HEK293 (cell line): ENCODE results near the gene NEO1.
A peak's percentile ranks its signal among the peaks of the same experiment; 100 is the strongest.

Experiments
- CTCF ChIA-PET: fragments of 350-600 bp; formaldehyde crosslinking; extraction: SDS; loops from one replicate; lab custom pipeline; 2021; ENCODE audit warnings: antibody characterized with exemption; lab: Yijun Ruan, JAX
- POLR2A ChIA-PET: fragments of 300-600 bp; formaldehyde crosslinking; extraction: SDS; loops from one replicate; lab custom pipeline; 2020; ENCODE audit warnings: antibody characterized with exemption, inconsistent platforms; lab: Yijun Ruan, JAX
- H3K27ac ChIP-seq: fragments of 200-500 bp; sonication (Bioruptor generic); 2 replicates; pipeline ENCODE4 v1.5.1; 2014; ENCODE audit warnings: low read depth, low read length, control low read depth, inconsistent platforms; ENCODE audit errors: extremely low read depth
- H3K36me3 ChIP-seq, 2 experiments: fragments of 200-500 bp in 1 of 2; sonication (Bioruptor generic) in 1 of 2; 1 replicate in 1 of 2; 2 replicates in 1 of 2; pipeline ENCODE4 v1.5.1; 2014 to 2017; ENCODE audit warnings: inconsistent platforms in 2 of 2, low read length in 2 of 2; ENCODE audit not compliant: control insufficient read depth in 2 of 2, insufficient read depth in 1 of 2
- H3K4me1 ChIP-seq: fragments of 200-500 bp; sonication (Bioruptor generic); 2 replicates; pipeline ENCODE4 v1.5.1; 2014; ENCODE audit warnings: mild to moderate bottlenecking, low read length, inconsistent platforms; ENCODE audit not compliant: control insufficient read depth, insufficient read depth
- H3K4me3 ChIP-seq: 2 replicates; pipeline ENCODE4 v1.5.1; 2011; ENCODE audit warnings: low read depth, mild to moderate bottlenecking, control low read depth, low read length, moderate library complexity
- H3K9me3 ChIP-seq: fragments of 200-500 bp; sonication (Bioruptor generic); 2 replicates; pipeline ENCODE4 v1.5.1; 2014; ENCODE audit warnings: low read depth, low read length, inconsistent platforms; ENCODE audit not compliant: control insufficient read depth, insufficient read depth
- BCL11A ChIP-seq: fragments of 450-650 bp; formaldehyde crosslinking; IDR thresholded peaks from 2 replicates; pipeline ENCODE4 v1.5.1; 2016; ENCODE audit warnings: low read depth, missing biosample characterization, missing genetic modification characterization
- FEZF1 ChIP-seq: fragments of 450-650 bp; formaldehyde crosslinking; IDR thresholded peaks from 2 replicates; pipeline ENCODE4 v1.5.1; 2016; ENCODE audit warnings: missing biosample characterization, missing genetic modification characterization
- GLI2 ChIP-seq: fragments of 450-650 bp; formaldehyde crosslinking; IDR thresholded peaks from 2 replicates; pipeline ENCODE4; 2017; ENCODE audit warnings: missing biosample characterization, missing genetic modification characterization, low read depth, borderline replicate concordance
- KLF17 ChIP-seq: fragments of 450-650 bp; formaldehyde crosslinking; IDR thresholded peaks from 2 replicates; pipeline ENCODE4 v1.5.1; 2016; ENCODE audit warnings: missing biosample characterization, missing genetic modification characterization
- MYNN ChIP-seq: fragments of 450-650 bp; formaldehyde crosslinking; IDR thresholded peaks from 2 replicates; pipeline ENCODE4 v1.5.1; 2016; ENCODE audit warnings: missing biosample characterization, missing genetic modification characterization, borderline replicate concordance
- MZF1 ChIP-seq: fragments of 450-650 bp; formaldehyde crosslinking; IDR thresholded peaks from 2 replicates; pipeline ENCODE4 v1.5.1; 2017; ENCODE audit warnings: missing biosample characterization, missing genetic modification characterization, borderline replicate concordance
- OSR2 ChIP-seq: fragments of 450-650 bp; formaldehyde crosslinking; IDR thresholded peaks from 2 replicates; pipeline ENCODE4 v1.5.1; 2016; ENCODE audit warnings: missing biosample characterization, missing genetic modification characterization
- PATZ1 ChIP-seq: fragments of 450-650 bp; formaldehyde crosslinking; IDR thresholded peaks from 2 replicates; pipeline ENCODE4 v1.5.1; 2016; ENCODE audit warnings: missing biosample characterization, missing genetic modification characterization
- WT1 ChIP-seq: fragments of 450-650 bp; formaldehyde crosslinking; IDR thresholded peaks from 2 replicates; pipeline ENCODE4 v1.5.1; 2016; ENCODE audit warnings: missing biosample characterization, missing genetic modification characterization
- ZBTB17 ChIP-seq: fragments of 450-650 bp; formaldehyde crosslinking; IDR thresholded peaks from 2 replicates; pipeline ENCODE4 v1.5.1; 2016; ENCODE audit warnings: missing biosample characterization, missing genetic modification characterization
- ZBTB48 ChIP-seq: fragments of 450-650 bp; formaldehyde crosslinking; IDR thresholded peaks from 2 replicates; pipeline ENCODE4 v1.5.1; 2016; ENCODE audit warnings: missing biosample characterization, missing genetic modification characterization
- ZEB2 ChIP-seq: fragments of 450-650 bp; formaldehyde crosslinking; IDR thresholded peaks from 2 replicates; pipeline ENCODE4 v1.5.1; 2016; ENCODE audit warnings: missing biosample characterization, missing genetic modification characterization
- ZNF155 ChIP-seq: fragments of 450-650 bp; formaldehyde crosslinking; IDR thresholded peaks from 2 replicates; pipeline ENCODE4 v1.5.1; 2016; ENCODE audit warnings: missing biosample characterization, missing genetic modification characterization
- ZNF23 ChIP-seq: fragments of 450-650 bp; formaldehyde crosslinking; IDR thresholded peaks from 2 replicates; pipeline ENCODE4 v1.5.1; 2016; ENCODE audit warnings: missing biosample characterization, missing genetic modification characterization, borderline replicate concordance
- ZNF24 ChIP-seq: fragments of 450-650 bp; formaldehyde crosslinking; IDR thresholded peaks from 2 replicates; pipeline ENCODE4 v1.5.1; 2016; ENCODE audit warnings: missing biosample characterization, missing genetic modification characterization
- ZNF555 ChIP-seq: fragments of 450-650 bp; formaldehyde crosslinking; conservative IDR thresholded peaks from 2 replicates; pipeline ENCODE4 v1.5.1; 2017; ENCODE audit warnings: missing biosample characterization, mild to moderate bottlenecking, missing genetic modification characterization, inconsistent platforms
- ZNF558 ChIP-seq: fragments of 450-650 bp; formaldehyde crosslinking; IDR thresholded peaks from 2 replicates; pipeline ENCODE4 v1.5.1; 2016; ENCODE audit warnings: missing biosample characterization, missing genetic modification characterization
- ZNF585B ChIP-seq: fragments of 450-650 bp; formaldehyde crosslinking; IDR thresholded peaks from 2 replicates; pipeline ENCODE4 v1.5.1; 2016; ENCODE audit warnings: missing biosample characterization, missing genetic modification characterization
- ZNF600 ChIP-seq: fragments of 450-650 bp; formaldehyde crosslinking; IDR thresholded peaks from 2 replicates; pipeline ENCODE4 v1.5.1; 2016; ENCODE audit warnings: missing biosample characterization, missing genetic modification characterization
- ZNF629 ChIP-seq: fragments of 450-650 bp; formaldehyde crosslinking; IDR thresholded peaks from 2 replicates; pipeline ENCODE4 v1.5.1; 2017; ENCODE audit warnings: missing biosample characterization, missing genetic modification characterization
- ZNF677 ChIP-seq: fragments of 450-650 bp; IDR thresholded peaks from 2 replicates; pipeline ENCODE4 v1.5.0; 2018; ENCODE audit warnings: missing biosample characterization, mild to moderate bottlenecking, missing genetic modification characterization, moderate library complexity
- ZNF777 ChIP-seq: fragments of 450-650 bp; formaldehyde crosslinking; IDR thresholded peaks from 2 replicates; pipeline ENCODE4 v1.5.1; 2017; ENCODE audit warnings: missing biosample characterization, missing genetic modification characterization, borderline replicate concordance
- ZNF785 ChIP-seq: fragments of 450-650 bp; formaldehyde crosslinking; IDR thresholded peaks from 2 replicates; pipeline ENCODE4 v1.5.1; 2016; ENCODE audit warnings: missing biosample characterization, missing genetic modification characterization
- TF ChIP-seq, protein P1 (sequence below): fragments of 450-650 bp; formaldehyde crosslinking; IDR thresholded peaks from 2 replicates; pipeline ENCODE4 v1.5.1; 2017; ENCODE audit warnings: missing biosample characterization, missing genetic modification characterization
- TF ChIP-seq, protein P2 (sequence below): fragments of 450-650 bp; formaldehyde crosslinking; IDR thresholded peaks from 2 replicates; pipeline ENCODE4 v1.5.1; 2016; ENCODE audit warnings: missing biosample characterization, missing genetic modification characterization, low read depth

NEO1 gene

GRCh38 chr15:73069109-73069508 lies 16.8 kb downstream of the NEO1 start:
- no peak for TF ChIP-seq WT1 (tag by site-specific recombination)
- TF ChIP-seq ZNF785 (tag by site-specific recombination): no peak
- no peak for TF ChIP-seq ZBTB17 (tag by site-specific recombination)
- no peak for TF ChIP-seq ZBTB48
- no peak for TF ChIP-seq ZNF677 (tag by site-specific recombination)
- no peak for TF ChIP-seq ZNF155 (tag by site-specific recombination)
- peaks cover 7% of the 10 kb centered on the region; the same call in 1 of the 2 replicates for H3K4me1 ChIP-seq
- H3K27ac ChIP-seq: no peak overlapping the region
- ChIA-PET POLR2A (no interaction called here), CTCF (interaction anchor here (0.6 to 0.8 kb wide), 4 partner anchors 9 to 552 kb away, joined by 3 to 6 read pairs (median 4); no protein-coding TSS in a partner anchor)
- H3K9me3 ChIP-seq: no peaks in the 10 kb centered on the region
- no peak overlapping the region for H3K4me3 ChIP-seq
- no peaks in the 10 kb centered on the region for H3K36me3 ChIP-seq

DNA sequence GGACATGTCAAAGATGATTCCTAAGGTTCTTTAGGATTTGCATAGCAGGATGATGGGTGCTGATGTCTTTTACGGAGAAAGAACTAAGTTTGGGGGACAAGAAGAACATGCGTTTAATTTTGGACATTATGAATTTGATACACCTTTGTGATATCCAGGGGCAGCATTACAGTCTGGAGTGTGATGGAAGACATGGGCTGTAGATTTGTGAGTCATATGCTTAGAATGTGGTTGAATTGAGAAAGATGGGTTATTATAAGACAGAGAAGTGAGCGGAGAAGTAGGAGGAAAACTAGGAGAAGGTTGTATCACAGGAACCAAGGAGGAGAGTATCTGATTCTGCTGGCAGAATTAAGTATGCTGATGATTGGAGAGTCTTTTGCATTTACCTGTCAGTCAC lies 20.6 kb downstream of the NEO1 start:
- CTCF ChIA-PET: interaction anchor here (1.8 kb wide), 1 partner anchor 20 kb away, joined by 6 read pairs; no protein-coding TSS in a partner anchor
- H3K36me3 ChIP-seq: no peaks in the 10 kb centered on the region
- H3K9me3 ChIP-seq: no peaks in the 10 kb centered on the region
- peaks cover 23% of the 10 kb centered on the region for H3K4me1 ChIP-seq
- H3K4me3 ChIP-seq: no peak overlapping the region
- TF ChIP-seq ZNF558 (tag by site-specific recombination) (peak; percentile 69; the same call in 1 of the 2 replicates), ZNF777 (tag by site-specific recombination) (no peak), ZNF600 (tag by site-specific recombination) (peak; percentile 97)
- TF ChIP-seq, all 188 proteins: peak for 2
- POLR2A ChIA-PET: no interaction called here
- no peak overlapping the region; the same call in 1 of the 2 replicates for H3K27ac ChIP-seq

DNA sequence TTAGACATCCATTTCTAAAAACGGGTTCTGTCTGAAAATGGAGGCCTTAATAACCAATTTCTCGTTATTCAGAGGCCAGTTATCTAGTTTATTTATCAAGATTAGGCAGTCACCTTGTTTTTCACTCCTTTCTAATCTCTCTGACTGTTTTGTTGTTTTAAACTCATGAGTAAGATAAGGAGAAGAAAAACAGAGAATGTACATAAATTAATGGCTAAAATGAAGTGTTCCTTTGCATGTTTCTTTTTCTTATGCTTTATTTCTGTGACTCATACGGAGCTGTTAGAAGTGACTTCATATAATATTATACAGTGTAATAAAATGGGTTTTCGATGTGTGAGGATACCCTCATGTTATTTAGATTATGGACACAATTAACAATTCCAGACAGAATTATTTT lies 22.0 kb downstream of the NEO1 start:
- CTCF ChIA-PET: interaction anchor here (0.9 to 1.8 kb wide), 3 partner anchors 8 to 239 kb away, joined by 3 to 6 read pairs (median 4); no protein-coding TSS in a partner anchor
- Histone ChIP-seq H3K4me1 (peaks cover 32% of the 10 kb centered on the region), H3K4me3 (no peak overlapping the region), H3K36me3 (no peaks in the 10 kb centered on the region), H3K9me3 (no peaks in the 10 kb centered on the region), H3K27ac (no peak overlapping the region; the same call in 1 of the 2 replicates)
- POLR2A ChIA-PET: interaction anchor here (1.1 kb wide), 1 partner anchor 22 kb away, joined by 4 read pairs; the partner anchor contains the start of gene NEO1
- TF ChIP-seq ZEB2 (tag by site-specific recombination) (peak; percentile 40; the same call in 1 of the 2 replicates), PATZ1 (tag by site-specific recombination) (no peak), KLF17 (tag by site-specific recombination) (no peak), BCL11A (no peak), ZNF585B (tag by site-specific recombination) (no peak), ZNF24 (tag by site-specific recombination) (0 out of 2 replicates have a peak, but pooled peaks have one; percentile 37), ZNF23 (tag by site-specific recombination) (no peak), ZBTB17 (tag by site-specific recombination) (no peak), GLI2 (0 out of 2 replicates have a peak, but pooled peaks have one; percentile 19), OSR2 (0 out of 2 replicates have a peak, but pooled peaks have one; percentile 13), FEZF1 (tag by site-specific recombination) (peak; percentile 36; the same call in 1 of the 2 replicates), ZNF785 (tag by site-specific recombination) (no peak), ZNF629 (tag by site-specific recombination) (peak; percentile 54; the same call in 1 of the 2 replicates), ZNF555 (no peak), MYNN (tag by site-specific recombination) (no peak), MZF1 (tag by site-specific recombination) (no peak)
- TF ChIP-seq, protein P1, sequence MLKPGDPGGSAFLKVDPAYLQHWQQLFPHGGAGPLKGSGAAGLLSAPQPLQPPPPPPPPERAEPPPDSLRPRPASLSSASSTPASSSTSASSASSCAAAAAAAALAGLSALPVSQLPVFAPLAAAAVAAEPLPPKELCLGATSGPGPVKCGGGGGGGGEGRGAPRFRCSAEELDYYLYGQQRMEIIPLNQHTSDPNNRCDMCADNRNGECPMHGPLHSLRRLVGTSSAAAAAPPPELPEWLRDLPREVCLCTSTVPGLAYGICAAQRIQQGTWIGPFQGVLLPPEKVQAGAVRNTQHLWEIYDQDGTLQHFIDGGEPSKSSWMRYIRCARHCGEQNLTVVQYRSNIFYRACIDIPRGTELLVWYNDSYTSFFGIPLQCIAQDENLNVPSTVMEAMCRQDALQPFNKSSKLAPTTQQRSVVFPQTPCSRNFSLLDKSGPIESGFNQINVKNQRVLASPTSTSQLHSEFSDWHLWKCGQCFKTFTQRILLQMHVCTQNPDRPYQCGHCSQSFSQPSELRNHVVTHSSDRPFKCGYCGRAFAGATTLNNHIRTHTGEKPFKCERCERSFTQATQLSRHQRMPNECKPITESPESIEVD (tag by site-specific recombination): peak; percentile 90
- TF ChIP-seq, protein P2, sequence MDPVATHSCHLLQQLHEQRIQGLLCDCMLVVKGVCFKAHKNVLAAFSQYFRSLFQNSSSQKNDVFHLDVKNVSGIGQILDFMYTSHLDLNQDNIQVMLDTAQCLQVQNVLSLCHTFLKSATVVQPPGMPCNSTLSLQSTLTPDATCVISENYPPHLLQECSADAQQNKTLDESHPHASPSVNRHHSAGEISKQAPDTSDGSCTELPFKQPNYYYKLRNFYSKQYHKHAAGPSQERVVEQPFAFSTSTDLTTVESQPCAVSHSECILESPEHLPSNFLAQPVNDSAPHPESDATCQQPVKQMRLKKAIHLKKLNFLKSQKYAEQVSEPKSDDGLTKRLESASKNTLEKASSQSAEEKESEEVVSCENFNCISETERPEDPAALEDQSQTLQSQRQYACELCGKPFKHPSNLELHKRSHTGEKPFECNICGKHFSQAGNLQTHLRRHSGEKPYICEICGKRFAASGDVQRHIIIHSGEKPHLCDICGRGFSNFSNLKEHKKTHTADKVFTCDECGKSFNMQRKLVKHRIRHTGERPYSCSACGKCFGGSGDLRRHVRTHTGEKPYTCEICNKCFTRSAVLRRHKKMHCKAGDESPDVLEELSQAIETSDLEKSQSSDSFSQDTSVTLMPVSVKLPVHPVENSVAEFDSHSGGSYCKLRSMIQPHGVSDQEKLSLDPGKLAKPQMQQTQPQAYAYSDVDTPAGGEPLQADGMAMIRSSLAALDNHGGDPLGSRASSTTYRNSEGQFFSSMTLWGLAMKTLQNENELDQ: no peak
